ENCODE measurements around the gene LIX1.

The LIX1 gene

DNA sequence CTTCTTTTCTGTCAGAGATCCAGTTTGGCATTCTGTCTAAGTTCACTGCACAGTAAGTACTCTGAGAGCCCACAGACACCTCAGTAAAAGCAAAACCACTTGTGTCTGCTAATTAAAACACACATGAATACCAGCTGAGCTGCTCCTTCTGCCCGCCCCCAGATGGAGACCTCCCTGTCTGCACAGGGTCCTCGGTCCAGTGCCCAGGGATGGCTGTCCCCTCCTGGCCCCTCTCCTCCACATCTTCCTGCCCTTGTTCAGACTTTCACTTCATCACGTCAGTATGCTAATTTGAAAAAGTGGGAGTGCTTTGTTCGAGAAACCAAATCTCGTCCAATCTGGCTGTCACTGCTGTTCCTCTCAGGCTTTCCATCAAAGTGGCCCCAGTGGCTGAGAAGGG lies 43.5 kb downstream of the LIX1 start:
- no peak for DNase-seq (ENCODE audit: insufficient read length)
- TF ChIP-seq TAF1 (IDR thresholded peaks at IDR 0.05; ENCODE audit: borderline replicate concordance, low read depth, low read length) (no peak), POLR2AphosphoS5 (IDR thresholded peaks at IDR 0.05; ENCODE audit: low read depth, low read length) (no peak)
- peak; percentile 68 for FAIRE-seq

DNA sequence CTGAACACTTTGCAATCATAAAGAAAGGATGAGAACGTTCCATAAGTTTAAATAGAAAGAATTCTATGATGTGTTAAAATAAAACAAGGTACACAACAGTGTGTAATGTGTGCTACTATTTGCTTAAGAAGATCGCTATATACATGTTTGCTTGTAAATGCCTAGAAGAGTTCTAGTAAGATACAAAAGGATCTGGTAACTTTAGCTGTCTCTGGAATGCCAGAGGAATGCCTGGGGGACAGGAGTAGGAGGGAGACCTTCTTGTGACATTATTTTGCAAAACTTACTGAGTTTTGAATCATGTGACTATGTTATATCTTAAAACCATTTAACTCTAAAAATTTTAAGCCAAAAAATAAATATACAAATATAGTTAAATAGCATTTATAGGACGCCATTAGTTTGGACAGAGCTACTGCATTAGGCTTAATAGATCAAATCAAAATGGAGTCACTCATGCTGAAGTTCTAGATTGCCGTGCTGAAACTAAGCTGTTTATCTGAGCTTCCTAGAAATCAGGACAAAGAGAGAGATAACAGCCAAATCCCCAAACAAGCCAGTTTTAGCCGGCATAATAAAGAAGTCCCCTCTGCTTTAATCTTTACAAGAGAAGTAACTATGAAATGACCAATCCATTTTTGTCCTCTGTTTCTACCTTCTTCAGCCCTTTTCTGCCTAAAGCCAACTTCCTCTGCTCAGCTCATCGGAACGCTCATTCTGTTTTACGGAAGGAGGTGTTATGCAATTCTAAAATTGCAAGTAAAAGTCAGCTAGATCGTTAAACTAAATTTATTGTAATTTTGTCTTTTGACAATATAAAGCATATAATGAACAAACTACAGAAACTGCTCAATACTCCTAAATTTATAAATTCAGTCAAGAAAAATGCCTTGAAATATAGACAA lies 44.8 kb downstream of the LIX1 start:
- FAIRE-seq (no peak), DNase-seq (ENCODE audit: insufficient read length) (no peak)
- TF ChIP-seq POLR2AphosphoS5 (IDR thresholded peaks at IDR 0.05; ENCODE audit: low read depth, low read length), result no peak
- TF ChIP-seq POLR2A (IDR thresholded peaks at IDR 0.05; ENCODE audit: low read depth, low read length), result no peak
- no peak for TF ChIP-seq TAF1 (IDR thresholded peaks at IDR 0.05; ENCODE audit: borderline replicate concordance, low read depth, low read length)

DNA sequence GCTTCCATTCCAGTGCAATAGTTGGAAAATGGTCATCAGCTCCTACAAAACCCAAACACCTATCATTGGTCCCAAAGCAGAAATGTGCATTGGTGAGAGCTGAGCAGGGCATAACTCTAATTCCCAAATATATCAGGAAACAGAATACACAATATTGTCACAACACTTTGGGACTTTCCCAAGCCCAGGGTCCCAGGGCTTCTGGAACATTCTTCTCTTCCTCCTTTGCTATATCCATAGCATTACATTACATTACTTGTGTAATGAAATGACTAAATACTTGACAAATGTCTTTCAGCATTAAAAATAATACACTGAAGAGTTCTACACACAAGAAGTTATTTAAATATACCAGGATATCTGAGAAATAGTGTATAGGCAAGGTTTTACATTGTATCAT lies 45.6 kb downstream of the LIX1 start:
- DNase-seq (ENCODE audit: insufficient read length) (no peak), FAIRE-seq (peak; percentile 27)
- no peak for TF ChIP-seq POLR2AphosphoS5 (IDR thresholded peaks at IDR 0.05; ENCODE audit: low read depth, low read length)
- TF ChIP-seq TAF1 (IDR thresholded peaks at IDR 0.05; ENCODE audit: borderline replicate concordance, low read depth, low read length), result no peak
- no peak for TF ChIP-seq POLR2A (IDR thresholded peaks at IDR 0.05; ENCODE audit: low read depth, low read length)

DNA sequence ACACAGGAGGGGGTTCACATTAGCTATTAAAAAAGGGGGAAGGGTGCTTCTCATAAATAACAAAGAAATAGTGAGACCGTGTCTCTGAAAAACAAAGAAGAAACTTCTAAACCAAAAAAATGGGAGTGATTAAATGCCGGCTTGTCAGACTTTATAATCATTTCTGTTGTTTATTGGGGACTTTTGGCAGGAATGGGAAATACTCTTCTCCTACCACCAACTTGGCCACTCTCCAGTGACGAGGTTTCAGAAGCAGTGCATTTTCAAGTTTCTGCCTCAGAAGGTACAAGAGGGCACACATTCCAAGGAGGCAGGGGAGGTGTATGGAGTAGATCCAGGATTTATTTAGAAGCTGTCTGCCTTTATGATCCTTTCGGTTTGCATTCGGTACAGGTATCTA lies 46.2 kb downstream of the LIX1 start:
- FAIRE-seq (peak; percentile 46), DNase-seq (ENCODE audit: insufficient read length) (no peak)
- TF ChIP-seq POLR2A (IDR thresholded peaks at IDR 0.05; ENCODE audit: low read depth, low read length), result no peak
- TF ChIP-seq TAF1 (IDR thresholded peaks at IDR 0.05; ENCODE audit: borderline replicate concordance, low read depth, low read length), result no peak

DNA sequence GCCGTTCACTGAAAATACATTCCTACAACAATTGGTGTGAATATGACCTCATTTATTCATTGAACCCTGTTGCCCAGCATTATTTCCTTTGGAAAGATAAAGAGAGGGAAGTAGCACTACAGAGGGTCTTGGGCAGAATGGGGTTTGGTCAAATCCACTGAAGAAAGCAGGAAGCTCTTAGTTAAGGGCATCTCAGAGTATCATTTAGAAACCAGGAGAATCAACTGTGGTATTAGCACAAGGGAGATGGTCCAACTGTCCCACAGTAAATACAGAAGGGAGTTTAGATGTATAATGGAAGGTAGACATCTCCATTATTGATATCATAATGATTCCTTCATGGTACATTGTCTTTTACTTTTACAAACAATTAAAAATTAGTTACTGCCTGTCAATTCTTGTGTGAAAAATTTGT lies 47.1 kb downstream of the LIX1 start:
- TF ChIP-seq POLR2A (IDR thresholded peaks at IDR 0.05; ENCODE audit: low read depth, low read length) (no peak), POLR2AphosphoS5 (IDR thresholded peaks at IDR 0.05; ENCODE audit: low read depth, low read length) (no peak), TAF1 (IDR thresholded peaks at IDR 0.05; ENCODE audit: borderline replicate concordance, low read depth, low read length) (no peak)
- FAIRE-seq, result no peak
- DNase-seq (ENCODE audit: insufficient read length), result no peak

DNA sequence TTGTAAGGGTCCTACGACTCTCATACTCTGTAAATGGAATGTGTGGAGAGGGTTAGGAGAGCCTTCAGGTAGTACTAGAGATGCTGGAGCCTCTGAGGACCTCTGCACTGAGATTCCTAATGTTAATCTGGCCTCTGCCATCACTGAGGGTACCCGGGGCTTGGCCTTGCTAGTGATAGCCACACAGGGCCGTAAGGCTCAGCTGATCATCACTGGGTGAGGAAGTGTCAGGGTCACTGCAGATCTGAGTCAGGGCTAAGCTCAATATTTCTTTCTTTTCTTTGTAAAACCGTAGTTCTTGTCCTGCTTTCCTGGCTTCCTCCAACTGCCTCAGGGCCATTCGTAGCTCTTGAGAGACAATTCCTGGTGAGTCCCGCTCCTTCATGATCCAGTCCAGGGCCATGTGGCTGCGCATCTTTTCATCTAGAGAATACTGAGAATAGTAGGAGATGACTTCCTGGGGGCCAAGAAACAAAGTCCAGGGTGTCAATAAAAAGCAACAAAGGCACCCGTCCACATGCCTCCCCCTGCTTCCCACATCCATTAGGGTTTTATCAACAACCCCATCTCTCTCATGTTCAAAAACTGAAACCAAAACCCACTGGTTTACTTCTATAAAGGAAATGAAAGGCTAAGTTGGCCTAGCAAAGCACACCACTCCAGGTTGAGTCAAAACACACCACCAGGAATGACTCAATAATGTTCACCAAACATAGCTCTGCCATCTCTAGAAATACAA lies 47.7 kb downstream of the LIX1 start:
- DNase-seq (ENCODE audit: insufficient read length) (peak; percentile 34), FAIRE-seq (peak; percentile 94)
- TF ChIP-seq POLR2A (IDR thresholded peaks at IDR 0.05; ENCODE audit: low read depth, low read length) (no peak), TAF1 (IDR thresholded peaks at IDR 0.05; ENCODE audit: borderline replicate concordance, low read depth, low read length) (no peak), POLR2AphosphoS5 (IDR thresholded peaks at IDR 0.05; ENCODE audit: low read depth, low read length) (no peak)

DNA sequence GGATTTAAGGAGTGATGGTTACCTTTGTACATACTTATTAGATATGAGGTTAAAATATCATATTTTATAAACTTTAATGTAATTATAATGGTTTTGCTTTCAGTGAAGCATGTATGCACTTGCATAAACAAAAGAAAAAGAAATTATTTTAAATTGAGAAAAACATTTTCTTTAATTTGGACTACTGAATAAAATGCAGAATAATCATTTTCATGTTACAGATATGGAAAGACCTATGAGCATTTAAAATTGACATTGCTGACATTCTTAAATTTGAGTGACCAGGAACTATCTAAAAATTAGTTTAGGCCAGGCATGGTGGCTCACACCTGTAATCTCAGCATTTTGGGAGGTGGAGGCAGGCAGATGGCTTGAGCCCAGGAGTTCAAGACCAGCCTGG lies 49.2 kb downstream of the LIX1 start:
- FAIRE-seq, result no peak
- TF ChIP-seq POLR2AphosphoS5 (IDR thresholded peaks at IDR 0.05; ENCODE audit: low read depth, low read length), result no peak
- TF ChIP-seq POLR2A (IDR thresholded peaks at IDR 0.05; ENCODE audit: low read depth, low read length), result no peak
- DNase-seq (ENCODE audit: insufficient read length), result no peak

DNA sequence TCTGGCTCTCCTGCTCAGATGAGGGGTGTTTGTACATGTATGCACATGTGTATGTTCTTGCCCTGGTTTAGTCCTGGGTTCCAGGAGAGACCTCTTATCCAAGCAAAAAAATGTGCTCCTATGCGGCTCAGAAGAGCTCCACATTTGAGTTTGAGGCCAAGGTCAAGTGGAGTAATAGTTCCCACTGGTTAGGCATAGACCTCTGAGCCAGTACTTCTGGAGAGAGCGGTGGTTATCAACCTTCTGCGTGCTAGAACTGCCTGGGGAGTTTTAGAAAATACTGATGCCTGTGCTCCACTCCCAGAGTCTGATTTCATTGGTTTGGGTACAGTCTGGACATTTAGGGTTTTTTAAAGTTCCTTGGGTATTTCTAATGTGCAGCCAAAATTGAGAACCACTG lies 51.5 kb downstream of the LIX1 start:
- TF ChIP-seq POLR2AphosphoS5 (IDR thresholded peaks at IDR 0.05; ENCODE audit: low read depth, low read length), result no peak
- TF ChIP-seq TAF1 (IDR thresholded peaks at IDR 0.05; ENCODE audit: borderline replicate concordance, low read depth, low read length), result no peak
- no peak for TF ChIP-seq POLR2A (IDR thresholded peaks at IDR 0.05; ENCODE audit: low read depth, low read length)
- no peak for FAIRE-seq
- no peak for DNase-seq (ENCODE audit: insufficient read length)

DNA sequence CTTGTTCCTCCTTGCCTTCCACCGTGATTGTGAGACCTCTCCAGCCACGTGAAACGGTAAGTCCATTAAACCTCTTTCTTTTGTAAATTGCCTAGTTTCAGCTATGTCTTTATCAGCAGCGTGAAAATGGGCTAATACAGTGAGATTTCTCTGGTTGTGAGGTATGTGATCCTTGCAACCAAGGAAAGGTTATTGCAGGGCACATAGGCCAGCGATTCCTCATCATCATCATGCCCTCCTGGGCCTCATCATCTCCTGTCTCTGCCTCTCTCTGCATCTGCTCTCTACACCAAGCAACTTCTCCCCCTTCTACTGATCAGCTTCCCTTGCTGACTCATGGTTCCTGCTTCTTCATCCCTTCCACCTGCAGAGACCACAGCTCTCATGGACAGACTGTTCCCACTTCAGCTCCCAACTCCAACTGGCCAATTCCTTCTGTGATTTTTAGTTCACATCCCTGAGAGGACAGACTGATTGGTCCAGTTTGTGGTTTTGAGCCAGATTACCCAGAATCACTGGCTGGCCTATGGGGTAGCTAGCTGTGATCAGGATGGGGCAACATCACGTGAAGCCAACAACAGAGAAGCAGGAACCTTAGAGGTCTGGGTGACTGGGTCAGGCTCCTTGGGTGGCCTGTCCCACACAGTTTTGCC lies 53.1 kb downstream of the LIX1 start:
- no peak for FAIRE-seq
- no peak for TF ChIP-seq TAF1 (IDR thresholded peaks at IDR 0.05; ENCODE audit: borderline replicate concordance, low read depth, low read length)
- no peak for TF ChIP-seq POLR2AphosphoS5 (IDR thresholded peaks at IDR 0.05; ENCODE audit: low read depth, low read length)
- no peak for TF ChIP-seq POLR2A (IDR thresholded peaks at IDR 0.05; ENCODE audit: low read depth, low read length)
- DNase-seq (ENCODE audit: insufficient read length), result no peak

DNA sequence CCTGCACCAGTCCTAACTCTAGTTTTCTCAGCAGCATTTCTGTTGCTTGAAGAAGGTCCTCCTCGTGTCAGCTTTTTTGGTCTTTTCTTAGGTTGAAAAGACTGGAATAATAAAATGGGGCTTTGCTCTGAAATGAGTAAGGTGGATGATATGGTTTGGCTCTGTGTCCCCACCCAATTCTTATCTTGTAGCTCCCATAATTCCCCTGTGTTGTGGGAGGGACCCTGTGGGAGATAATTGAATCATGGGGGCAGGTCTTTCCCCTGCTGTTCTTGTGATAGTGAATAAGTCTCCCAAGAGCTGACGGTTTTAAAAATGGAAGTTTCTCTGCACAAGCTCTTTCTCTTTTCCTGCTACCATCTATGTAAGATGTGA lies 53.6 kb downstream of the LIX1 start:
- TF ChIP-seq POLR2AphosphoS5 (IDR thresholded peaks at IDR 0.05; ENCODE audit: low read depth, low read length), result no peak
- TF ChIP-seq TAF1 (IDR thresholded peaks at IDR 0.05; ENCODE audit: borderline replicate concordance, low read depth, low read length), result no peak
- no peak for TF ChIP-seq POLR2A (IDR thresholded peaks at IDR 0.05; ENCODE audit: low read depth, low read length)
- no peak for FAIRE-seq
- DNase-seq (ENCODE audit: insufficient read length), result no peak

DNA sequence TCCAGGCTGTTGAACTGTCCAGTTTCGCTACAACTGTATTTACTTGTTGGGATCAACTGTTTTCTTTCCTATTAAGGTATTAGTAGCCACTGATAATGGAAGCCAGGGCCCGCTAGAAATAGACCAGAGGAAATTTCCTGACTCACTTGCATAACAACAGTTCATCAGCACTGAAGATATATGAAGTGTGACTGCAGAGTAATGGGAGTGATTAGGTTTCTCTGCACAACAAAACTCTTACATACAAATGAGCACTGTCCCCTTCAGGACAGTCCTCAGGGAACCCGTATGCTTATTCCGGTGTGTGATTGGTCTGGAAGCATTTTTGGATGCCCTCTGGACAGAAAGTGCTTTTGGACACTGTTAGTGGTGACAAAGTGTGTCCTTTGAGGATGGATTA lies 55.3 kb downstream of the LIX1 start:
- FAIRE-seq (no peak), DNase-seq (ENCODE audit: insufficient read length) (no peak)
- TF ChIP-seq TAF1 (IDR thresholded peaks at IDR 0.05; ENCODE audit: borderline replicate concordance, low read depth, low read length), result no peak
- TF ChIP-seq POLR2AphosphoS5 (IDR thresholded peaks at IDR 0.05; ENCODE audit: low read depth, low read length), result no peak
- no peak for TF ChIP-seq POLR2A (IDR thresholded peaks at IDR 0.05; ENCODE audit: low read depth, low read length)

All from GM12892 (cell line).